SK-N-MC (cell line): Measurements from ENCODE around the gene SULT2B1.

Source experiments
- EZH2 ChIP-seq: fragments of 200-600 bp; sonication (generic); IDR thresholded peaks from one replicate; pipeline ENCODE4 v1.6.1; 2017; ENCODE audit warnings: antibody characterized with exemption
- FOXP2 ChIP-seq: optimal IDR thresholded peaks from 2 replicates; pipeline ENCODE3; 2011; ENCODE audit warnings: mild to moderate bottlenecking, moderate library complexity; ENCODE audit not compliant: insufficient read depth; ENCODE audit errors: extremely low read length, control extremely low read depth
- POLR2AphosphoS5 ChIP-seq: IDR thresholded peaks from 2 replicates; pipeline ENCODE4 v1.6.1; 2012; ENCODE audit warnings: mild to moderate bottlenecking, low read depth, low read length, borderline replicate concordance

DNA sequence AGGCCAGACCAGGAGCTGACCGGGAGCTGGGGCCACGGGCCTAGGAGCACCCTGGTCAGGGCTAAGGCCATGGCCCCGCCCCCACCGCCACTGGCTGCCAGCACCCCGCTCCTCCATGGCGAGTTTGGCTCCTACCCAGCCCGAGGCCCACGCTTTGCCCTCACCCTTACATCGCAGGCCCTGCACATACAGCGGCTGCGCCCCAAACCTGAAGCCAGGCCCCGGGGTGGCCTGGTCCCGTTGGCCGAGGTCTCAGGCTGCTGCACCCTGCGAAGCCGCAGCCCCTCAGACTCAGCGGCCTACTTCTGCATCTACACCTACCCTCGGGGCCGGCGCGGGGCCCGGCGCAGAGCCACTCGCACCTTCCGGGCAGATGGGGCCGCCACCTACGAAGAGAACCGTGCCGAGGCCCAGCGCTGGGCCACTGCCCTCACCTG, 73.9 kb downstream of the SULT2B1 start:
- TF ChIP-seq FOXP2 (no peak), EZH2 (no peak), POLR2AphosphoS5 (no peak)
